WTC11 (cell line): ENCODE measurements around the gene ETV1. TPM values are rescaled to one million over a fixed set of nuclear protein-coding genes. Genes with fewer than 3 reads are reported as not detected.
A peak's percentile ranks its signal among the peaks of the same experiment; 100 is the strongest.
"Not testable (repeated sequence)": the region's sequence is repeated elsewhere in the genome, so short reads cannot be mapped to it uniquely, and the experiment has no call there.

Experiments
- ATAC-seq: fragments of 200-7000 bp; cut with Tn5 transposase; 2 replicates; pipeline ENCODE4 v1.10.0; 2021; ENCODE audit warnings: mild to moderate bottlenecking, moderate library complexity
- CTCF ChIA-PET: fragments of 300-600 bp; sonication (Branson Sonifier 250); formaldehyde crosslinking; loops from one replicate; lab custom pipeline; 2021; ENCODE audit warnings: antibody characterized with exemption; lab: Charles Lee
- POLR2A ChIA-PET: fragments of 350-600 bp; sonication (Branson Sonifier 250); formaldehyde crosslinking; loops from one replicate; lab custom pipeline; 2021; ENCODE audit warnings: antibody characterized with exemption; lab: Charles Lee
- DNase-seq: peaks from one replicate; pipeline ENCODE4 v3.0.0; 2021; ENCODE audit warnings: low spot score
- H3K27ac Mint-ChIP-seq: 2 replicates; pipeline ENCODE4 v1.8.0; 2021; ENCODE audit warnings: mixed read lengths
- H3K27me3 Mint-ChIP-seq: 2 replicates; pipeline ENCODE4 v1.8.0; 2021; ENCODE audit warnings: low read depth, mild to moderate bottlenecking, moderate library complexity, mixed read lengths
- H3K36me3 Mint-ChIP-seq: 2 replicates; pipeline ENCODE4 v1.8.0; 2021; ENCODE audit warnings: mixed read lengths
- H3K4me1 Mint-ChIP-seq: 2 replicates; pipeline ENCODE4 v1.8.0; 2022; ENCODE audit warnings: mixed read lengths
- H3K4me3 Mint-ChIP-seq: 2 replicates; pipeline ENCODE4 v1.8.0; 2021; ENCODE audit warnings: mild to moderate bottlenecking, moderate library complexity, mixed read lengths
- H3K9me3 Mint-ChIP-seq: 2 replicates; pipeline ENCODE4 v1.8.0; 2021; ENCODE audit warnings: mixed read lengths
- EMX1 ChIP-seq: fragments of 250-450 bp; sonication (Bioruptor Pico); IDR thresholded peaks from 2 replicates; pipeline ENCODE4 v1.8.0; 2021; ENCODE audit warnings: mild to moderate bottlenecking
- ETV6 ChIP-seq: sonication (generic); formaldehyde crosslinking; IDR thresholded peaks from 2 replicates; pipeline ENCODE4 v1.8.1; 2022; ENCODE audit warnings: mild to moderate bottlenecking, missing genetic modification reagents
- GTF2I ChIP-seq: fragments of 250-450 bp; sonication (Bioruptor Pico); conservative IDR thresholded peaks from 2 replicates; pipeline ENCODE4 v1.4.0; 2021; ENCODE audit warnings: mild to moderate bottlenecking
- HMGA2 ChIP-seq: fragments of 250-450 bp; sonication (Bioruptor Pico); IDR thresholded peaks from 2 replicates; pipeline ENCODE4 v1.4.0; 2021; ENCODE audit warnings: mild to moderate bottlenecking, moderate library complexity
- NFE2L1 ChIP-seq: sonication (generic); formaldehyde crosslinking; IDR thresholded peaks from 2 replicates; pipeline ENCODE4 v1.8.1; 2023; ENCODE audit warnings: missing genetic modification reagents
- RORB ChIP-seq: fragments of 250-450 bp; sonication (Bioruptor Pico); IDR thresholded peaks from 2 replicates; pipeline ENCODE4 v1.9.0; 2021; ENCODE audit warnings: mild to moderate bottlenecking
- TEAD4 ChIP-seq: sonication (generic); formaldehyde crosslinking; IDR thresholded peaks from 2 replicates; pipeline ENCODE4 v1.8.0; 2022; ENCODE audit warnings: mild to moderate bottlenecking, missing genetic modification reagents
- ZNF219 ChIP-seq: sonication (generic); formaldehyde crosslinking; IDR thresholded peaks from 2 replicates; pipeline ENCODE4 v1.8.0; 2023; ENCODE audit warnings: missing genetic modification reagents, mild to moderate bottlenecking, borderline replicate concordance
- ZNF396 ChIP-seq: fragments of 250-450 bp; sonication (Bioruptor Pico); IDR thresholded peaks from 2 replicates; pipeline ENCODE4 v1.8.0; 2021; ENCODE audit warnings: mild to moderate bottlenecking, moderate library complexity, borderline replicate concordance
- total RNA-seq: library from RNA; stranded (reverse); gene quantifications from 3 replicates; pipeline ENCODE4 v1.2.3, GENCODE V29; 2021
- TF ChIP-seq, protein P1 (sequence below): sonication (generic); formaldehyde crosslinking; IDR thresholded peaks from 2 replicates; pipeline ENCODE4 v1.8.0; 2022; ENCODE audit warnings: mild to moderate bottlenecking, missing genetic modification reagents
- TF ChIP-seq, protein P2 (sequence below): sonication (generic); formaldehyde crosslinking; IDR thresholded peaks from 2 replicates; pipeline ENCODE4 v1.8.1; 2023; ENCODE audit warnings: mild to moderate bottlenecking, missing genetic modification reagents, borderline replicate concordance
- TF ChIP-seq, protein P3 (sequence below): sonication (generic); formaldehyde crosslinking; conservative IDR thresholded peaks from 2 replicates; pipeline ENCODE4 v1.8.1; 2023; ENCODE audit warnings: mild to moderate bottlenecking, low read depth, missing genetic modification reagents, moderate library complexity
- TF ChIP-seq, protein P4 (sequence below): sonication (generic); formaldehyde crosslinking; IDR thresholded peaks from 2 replicates; pipeline ENCODE4 v1.8.1; 2022; ENCODE audit warnings: low read depth, mild to moderate bottlenecking, moderate library complexity, missing genetic modification reagents, borderline replicate concordance
- TF ChIP-seq, protein P5 (sequence below): sonication (generic); formaldehyde crosslinking; IDR thresholded peaks from 2 replicates; pipeline ENCODE4 v1.8.0; 2022; ENCODE audit warnings: missing genetic modification reagents

The ETV1 gene
- total RNA-seq, 1 experiment from 2014 or later = 76.6 TPM

DNA sequence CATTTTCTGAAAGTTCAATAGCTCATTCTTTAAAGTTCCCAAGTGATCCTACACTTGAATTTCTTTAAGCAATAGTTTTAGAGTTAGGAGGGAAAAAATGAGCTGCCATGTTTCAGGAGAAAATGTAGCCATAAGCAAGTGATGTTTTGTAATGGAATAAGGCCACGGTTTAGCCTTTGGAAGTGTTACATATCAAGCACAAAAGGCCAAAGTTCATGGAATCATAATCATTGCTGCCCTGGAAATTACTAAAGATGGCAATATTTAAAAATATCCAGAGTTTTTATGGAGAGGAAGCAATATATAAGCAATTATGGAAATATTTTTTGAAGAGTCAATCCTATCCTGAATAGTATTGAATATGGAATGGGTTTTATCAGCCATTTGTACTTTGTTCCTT lies 68.4 kb downstream of the ETV1 start (continued):
- TF ChIP-seq, protein P1, sequence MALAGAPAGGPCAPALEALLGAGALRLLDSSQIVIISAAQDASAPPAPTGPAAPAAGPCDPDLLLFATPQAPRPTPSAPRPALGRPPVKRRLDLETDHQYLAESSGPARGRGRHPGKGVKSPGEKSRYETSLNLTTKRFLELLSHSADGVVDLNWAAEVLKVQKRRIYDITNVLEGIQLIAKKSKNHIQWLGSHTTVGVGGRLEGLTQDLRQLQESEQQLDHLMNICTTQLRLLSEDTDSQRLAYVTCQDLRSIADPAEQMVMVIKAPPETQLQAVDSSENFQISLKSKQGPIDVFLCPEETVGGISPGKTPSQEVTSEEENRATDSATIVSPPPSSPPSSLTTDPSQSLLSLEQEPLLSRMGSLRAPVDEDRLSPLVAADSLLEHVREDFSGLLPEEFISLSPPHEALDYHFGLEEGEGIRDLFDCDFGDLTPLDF (CRISPR knock-in tag) = no peak
- no peak for TF ChIP-seq TEAD4 (CRISPR knock-in tag)
- TF ChIP-seq, protein P2, sequence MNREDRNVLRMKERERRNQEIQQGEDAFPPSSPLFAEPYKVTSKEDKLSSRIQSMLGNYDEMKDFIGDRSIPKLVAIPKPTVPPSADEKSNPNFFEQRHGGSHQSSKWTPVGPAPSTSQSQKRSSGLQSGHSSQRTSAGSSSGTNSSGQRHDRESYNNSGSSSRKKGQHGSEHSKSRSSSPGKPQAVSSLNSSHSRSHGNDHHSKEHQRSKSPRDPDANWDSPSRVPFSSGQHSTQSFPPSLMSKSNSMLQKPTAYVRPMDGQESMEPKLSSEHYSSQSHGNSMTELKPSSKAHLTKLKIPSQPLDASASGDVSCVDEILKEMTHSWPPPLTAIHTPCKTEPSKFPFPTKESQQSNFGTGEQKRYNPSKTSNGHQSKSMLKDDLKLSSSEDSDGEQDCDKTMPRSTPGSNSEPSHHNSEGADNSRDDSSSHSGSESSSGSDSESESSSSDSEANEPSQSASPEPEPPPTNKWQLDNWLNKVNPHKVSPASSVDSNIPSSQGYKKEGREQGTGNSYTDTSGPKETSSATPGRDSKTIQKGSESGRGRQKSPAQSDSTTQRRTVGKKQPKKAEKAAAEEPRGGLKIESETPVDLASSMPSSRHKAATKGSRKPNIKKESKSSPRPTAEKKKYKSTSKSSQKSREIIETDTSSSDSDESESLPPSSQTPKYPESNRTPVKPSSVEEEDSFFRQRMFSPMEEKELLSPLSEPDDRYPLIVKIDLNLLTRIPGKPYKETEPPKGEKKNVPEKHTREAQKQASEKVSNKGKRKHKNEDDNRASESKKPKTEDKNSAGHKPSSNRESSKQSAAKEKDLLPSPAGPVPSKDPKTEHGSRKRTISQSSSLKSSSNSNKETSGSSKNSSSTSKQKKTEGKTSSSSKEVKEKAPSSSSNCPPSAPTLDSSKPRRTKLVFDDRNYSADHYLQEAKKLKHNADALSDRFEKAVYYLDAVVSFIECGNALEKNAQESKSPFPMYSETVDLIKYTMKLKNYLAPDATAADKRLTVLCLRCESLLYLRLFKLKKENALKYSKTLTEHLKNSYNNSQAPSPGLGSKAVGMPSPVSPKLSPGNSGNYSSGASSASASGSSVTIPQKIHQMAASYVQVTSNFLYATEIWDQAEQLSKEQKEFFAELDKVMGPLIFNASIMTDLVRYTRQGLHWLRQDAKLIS (CRISPR knock-in tag) = no peak

DNA sequence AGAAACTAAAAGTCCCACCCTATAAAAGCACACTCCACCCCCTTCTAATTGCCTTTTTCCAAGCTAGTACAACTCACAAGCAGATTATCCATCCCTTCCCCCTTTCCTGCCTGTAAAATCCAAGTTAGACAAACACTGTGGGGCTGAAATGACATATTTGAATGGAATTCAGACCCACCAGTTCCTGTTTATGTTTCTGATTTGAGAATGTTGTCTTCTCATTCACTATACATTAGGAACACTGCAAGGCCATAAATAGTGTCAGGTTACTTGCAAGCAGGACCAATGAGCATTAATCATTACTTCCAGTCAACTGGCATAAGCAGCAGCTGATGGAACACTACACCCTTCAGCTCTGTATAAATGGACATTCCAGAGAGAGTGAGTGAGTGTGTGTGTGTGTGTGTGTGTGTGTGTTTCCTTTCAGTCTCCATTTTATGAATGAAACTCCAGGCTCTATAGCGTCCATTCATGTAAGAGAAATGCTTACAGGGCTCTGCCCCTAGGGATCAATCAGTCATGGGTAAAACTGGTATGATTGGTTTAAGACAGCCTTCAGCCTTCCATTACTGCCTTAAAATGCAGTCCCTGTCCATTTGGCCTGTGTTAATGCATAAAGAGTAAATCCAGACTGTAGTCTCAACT lies 69.3 kb downstream of the ETV1 start:
- DNase-seq = no peak
- Mint-ChIP-seq H3K27me3 (no peaks in the 10 kb centered on the region), H3K36me3 (peaks cover 34% of the 10 kb centered on the region), H3K9me3 (peaks cover 5% of the 10 kb centered on the region; the same call in 1 of the 2 replicates), H3K4me3 (no peak overlapping the region), H3K27ac (peak overlapping the region; percentile 78), H3K4me1 (peaks cover 17% of the 10 kb centered on the region)
- TF ChIP-seq, protein P3, sequence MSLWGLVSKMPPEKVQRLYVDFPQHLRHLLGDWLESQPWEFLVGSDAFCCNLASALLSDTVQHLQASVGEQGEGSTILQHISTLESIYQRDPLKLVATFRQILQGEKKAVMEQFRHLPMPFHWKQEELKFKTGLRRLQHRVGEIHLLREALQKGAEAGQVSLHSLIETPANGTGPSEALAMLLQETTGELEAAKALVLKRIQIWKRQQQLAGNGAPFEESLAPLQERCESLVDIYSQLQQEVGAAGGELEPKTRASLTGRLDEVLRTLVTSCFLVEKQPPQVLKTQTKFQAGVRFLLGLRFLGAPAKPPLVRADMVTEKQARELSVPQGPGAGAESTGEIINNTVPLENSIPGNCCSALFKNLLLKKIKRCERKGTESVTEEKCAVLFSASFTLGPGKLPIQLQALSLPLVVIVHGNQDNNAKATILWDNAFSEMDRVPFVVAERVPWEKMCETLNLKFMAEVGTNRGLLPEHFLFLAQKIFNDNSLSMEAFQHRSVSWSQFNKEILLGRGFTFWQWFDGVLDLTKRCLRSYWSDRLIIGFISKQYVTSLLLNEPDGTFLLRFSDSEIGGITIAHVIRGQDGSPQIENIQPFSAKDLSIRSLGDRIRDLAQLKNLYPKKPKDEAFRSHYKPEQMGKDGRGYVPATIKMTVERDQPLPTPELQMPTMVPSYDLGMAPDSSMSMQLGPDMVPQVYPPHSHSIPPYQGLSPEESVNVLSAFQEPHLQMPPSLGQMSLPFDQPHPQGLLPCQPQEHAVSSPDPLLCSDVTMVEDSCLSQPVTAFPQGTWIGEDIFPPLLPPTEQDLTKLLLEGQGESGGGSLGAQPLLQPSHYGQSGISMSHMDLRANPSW = no peak
- no peak for TF ChIP-seq ZNF219
- POLR2A ChIA-PET = interaction anchor here (1.1 kb wide), 1 partner anchor 69 kb away, joined by 4 read pairs; the partner anchor contains the start of gene ETV1
- ATAC-seq = peak; percentile 65
- CTCF ChIA-PET = no interaction called here

DNA sequence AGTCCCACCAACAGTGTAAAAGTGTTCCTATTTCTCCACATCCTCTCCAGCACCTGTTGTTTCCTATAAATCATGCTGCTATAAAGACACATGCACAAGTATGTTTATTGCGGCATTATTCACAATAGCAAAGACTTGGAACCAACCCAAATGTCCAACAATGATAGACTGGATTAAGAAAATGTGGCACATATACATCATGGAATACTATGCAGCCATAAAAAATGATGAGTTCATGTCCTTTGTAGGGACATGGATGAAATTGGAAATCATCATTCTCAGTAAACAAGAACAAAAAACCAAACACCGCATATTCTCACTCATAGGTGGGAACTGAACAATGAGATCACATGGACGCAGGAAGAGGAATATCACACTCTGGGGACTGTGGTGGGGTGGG lies 71.1 kb downstream of the ETV1 start:
- TF ChIP-seq GTF2I = peak; percentile 33; the same call in 1 of the 2 replicates
- POLR2A ChIA-PET, H3K27ac Mint-ChIP-seq, H3K4me3 Mint-ChIP-seq, H3K9me3 Mint-ChIP-seq, H3K27me3 Mint-ChIP-seq, ATAC-seq, CTCF ChIA-PET, DNase-seq: not testable (repeated sequence)
- Mint-ChIP-seq H3K36me3 (peaks cover 25% of the 10 kb centered on the region), H3K4me1 (peaks cover 20% of the 10 kb centered on the region)

DNA sequence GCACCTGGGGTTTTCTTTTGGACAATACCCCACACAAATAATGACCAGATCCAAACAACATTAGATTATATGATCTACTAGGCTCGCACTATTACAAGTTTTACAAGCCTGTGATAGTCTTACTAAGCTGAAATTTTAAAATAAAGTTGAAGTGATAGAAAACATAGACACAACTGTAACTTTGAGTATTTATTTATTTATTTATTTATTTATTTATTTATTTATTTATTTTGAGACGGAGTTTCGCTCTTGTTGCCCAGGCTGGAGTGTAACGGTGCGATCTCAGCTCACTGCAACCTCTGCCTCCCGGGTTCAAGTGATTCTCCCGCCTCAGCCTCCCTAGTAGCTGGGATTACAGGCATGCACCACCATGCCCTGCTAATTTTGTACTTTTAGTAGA lies 72.4 kb downstream of the ETV1 start:
- ATAC-seq, H3K9me3 Mint-ChIP-seq: not testable (repeated sequence)

DNA sequence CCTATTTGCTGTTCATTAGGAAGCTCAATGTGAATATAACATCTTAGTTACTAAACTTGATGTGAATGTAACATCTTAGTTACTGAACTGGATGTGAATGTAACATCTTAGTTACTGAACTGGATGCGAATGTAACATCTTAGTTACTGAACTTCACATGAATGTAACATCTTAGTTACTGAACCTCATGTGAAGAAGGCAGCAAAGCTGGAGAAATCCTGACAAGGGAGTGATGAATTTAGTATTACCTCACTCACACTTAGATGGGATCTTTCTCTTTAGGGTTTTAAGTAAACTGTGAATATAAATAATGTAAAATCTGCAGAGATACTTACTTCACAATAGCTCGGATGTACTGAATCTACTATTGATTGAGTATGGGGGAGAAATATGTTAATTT lies 73.6 kb downstream of the ETV1 start:
- H3K27me3 Mint-ChIP-seq = no peaks in the 10 kb centered on the region
- no peak for DNase-seq
- peaks cover 5% of the 10 kb centered on the region; the same call in 1 of the 2 replicates for H3K9me3 Mint-ChIP-seq
- H3K27ac Mint-ChIP-seq = peak overlapping the region; percentile 60; the same call in 1 of the 2 replicates
- POLR2A ChIA-PET = no interaction called here
- peaks cover 26% of the 10 kb centered on the region for H3K4me1 Mint-ChIP-seq
- peaks cover 25% of the 10 kb centered on the region for H3K36me3 Mint-ChIP-seq
- CTCF ChIA-PET = interaction anchor here (1.2 kb wide), 1 partner anchor 29 kb away, joined by 3 read pairs; no protein-coding TSS in a partner anchor
- H3K4me3 Mint-ChIP-seq = no peak overlapping the region
- no peak for ATAC-seq
- no peak for TF ChIP-seq GTF2I
- no peak for TF ChIP-seq ETV6 (CRISPR knock-in tag)
- no peak for TF ChIP-seq NFE2L1
- TF ChIP-seq, protein P4, sequence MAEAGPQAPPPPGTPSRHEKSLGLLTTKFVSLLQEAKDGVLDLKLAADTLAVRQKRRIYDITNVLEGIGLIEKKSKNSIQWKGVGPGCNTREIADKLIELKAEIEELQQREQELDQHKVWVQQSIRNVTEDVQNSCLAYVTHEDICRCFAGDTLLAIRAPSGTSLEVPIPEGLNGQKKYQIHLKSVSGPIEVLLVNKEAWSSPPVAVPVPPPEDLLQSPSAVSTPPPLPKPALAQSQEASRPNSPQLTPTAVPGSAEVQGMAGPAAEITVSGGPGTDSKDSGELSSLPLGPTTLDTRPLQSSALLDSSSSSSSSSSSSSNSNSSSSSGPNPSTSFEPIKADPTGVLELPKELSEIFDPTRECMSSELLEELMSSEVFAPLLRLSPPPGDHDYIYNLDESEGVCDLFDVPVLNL (CRISPR knock-in tag) = no peak
- TF ChIP-seq, protein P5, sequence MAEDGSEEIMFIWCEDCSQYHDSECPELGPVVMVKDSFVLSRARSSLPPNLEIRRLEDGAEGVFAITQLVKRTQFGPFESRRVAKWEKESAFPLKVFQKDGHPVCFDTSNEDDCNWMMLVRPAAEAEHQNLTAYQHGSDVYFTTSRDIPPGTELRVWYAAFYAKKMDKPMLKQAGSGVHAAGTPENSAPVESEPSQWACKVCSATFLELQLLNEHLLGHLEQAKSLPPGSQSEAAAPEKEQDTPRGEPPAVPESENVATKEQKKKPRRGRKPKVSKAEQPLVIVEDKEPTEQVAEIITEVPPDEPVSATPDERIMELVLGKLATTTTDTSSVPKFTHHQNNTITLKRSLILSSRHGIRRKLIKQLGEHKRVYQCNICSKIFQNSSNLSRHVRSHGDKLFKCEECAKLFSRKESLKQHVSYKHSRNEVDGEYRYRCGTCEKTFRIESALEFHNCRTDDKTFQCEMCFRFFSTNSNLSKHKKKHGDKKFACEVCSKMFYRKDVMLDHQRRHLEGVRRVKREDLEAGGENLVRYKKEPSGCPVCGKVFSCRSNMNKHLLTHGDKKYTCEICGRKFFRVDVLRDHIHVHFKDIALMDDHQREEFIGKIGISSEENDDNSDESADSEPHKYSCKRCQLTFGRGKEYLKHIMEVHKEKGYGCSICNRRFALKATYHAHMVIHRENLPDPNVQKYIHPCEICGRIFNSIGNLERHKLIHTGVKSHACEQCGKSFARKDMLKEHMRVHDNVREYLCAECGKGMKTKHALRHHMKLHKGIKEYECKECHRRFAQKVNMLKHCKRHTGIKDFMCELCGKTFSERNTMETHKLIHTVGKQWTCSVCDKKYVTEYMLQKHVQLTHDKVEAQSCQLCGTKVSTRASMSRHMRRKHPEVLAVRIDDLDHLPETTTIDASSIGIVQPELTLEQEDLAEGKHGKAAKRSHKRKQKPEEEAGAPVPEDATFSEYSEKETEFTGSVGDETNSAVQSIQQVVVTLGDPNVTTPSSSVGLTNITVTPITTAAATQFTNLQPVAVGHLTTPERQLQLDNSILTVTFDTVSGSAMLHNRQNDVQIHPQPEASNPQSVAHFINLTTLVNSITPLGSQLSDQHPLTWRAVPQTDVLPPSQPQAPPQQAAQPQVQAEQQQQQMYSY (CRISPR knock-in tag) = no peak
- TF ChIP-seq EMX1 (CRISPR knock-in tag) = no peak
- no peak for TF ChIP-seq HMGA2 (CRISPR knock-in tag)
- no peak for TF ChIP-seq ZNF396 (CRISPR knock-in tag)
- no peak for TF ChIP-seq RORB (CRISPR knock-in tag)

More for the DNA sequence above, 72.4 kb downstream of the ETV1 start:
- DNase-seq, POLR2A ChIA-PET, H3K4me3 Mint-ChIP-seq, H3K27ac Mint-ChIP-seq, H3K27me3 Mint-ChIP-seq: not testable (repeated sequence)
- Mint-ChIP-seq H3K4me1 (peaks cover 25% of the 10 kb centered on the region), H3K36me3 (peaks cover 25% of the 10 kb centered on the region)
- CTCF ChIA-PET = interaction anchor here (1.2 kb wide), 1 partner anchor 27 kb away, joined by 3 read pairs; no protein-coding TSS in a partner anchor
